IMR-90 (cell line): ENCODE data around the gene TNIP1. TPM values are rescaled to one million over a fixed set of nuclear protein-coding genes. Genes with fewer than 3 reads are reported as not detected.

Experiments used
- ATAC-seq: fragments of 200-7000 bp; cut with Tn5 transposase; 2 replicates; pipeline ENCODE4 v1.9.1; 2020; ENCODE audit warnings: low read depth, mild to moderate bottlenecking, moderate library complexity
- BruUV-seq: library from RNA; stranded (reverse); fragments of 400-500 nt; replicated peaks from 2 replicates; lab custom pipeline; 2021; lab: Mats Ljungman, UMichigan
- CTCF ChIA-PET: fragments of 300-600 bp; formaldehyde crosslinking; extraction: SDS; loops from one replicate; lab custom pipeline; 2021; ENCODE audit warnings: antibody characterized with exemption; lab: Yijun Ruan, JAX
- POLR2A ChIA-PET: fragments of 300-600 bp; sonication (Branson Sonifier 250); formaldehyde crosslinking; loops from one replicate; lab custom pipeline; 2022; ENCODE audit warnings: antibody characterized with exemption; ENCODE audit not compliant: unreplicated experiment; lab: Charles Lee
- DNase-seq: peaks from one replicate; pipeline ENCODE4 v3.0.0; 2013
- H2AFZ ChIP-seq: replicated peaks from 2 replicates; pipeline ENCODE3; 2013; ENCODE audit warnings: low read length, mild to moderate bottlenecking; ENCODE audit not compliant: poor library complexity
- H2AK5ac ChIP-seq: 2 replicates; pipeline ENCODE4 v1.6.1; 2013; ENCODE audit warnings: low read depth, low read length, inconsistent platforms
- H2AK9ac ChIP-seq: replicated peaks from 2 replicates; pipeline ENCODE3; 2013; ENCODE audit warnings: mild to moderate bottlenecking, low read depth, low read length, moderate library complexity; ENCODE audit not compliant: poor library complexity
- H2BK120ac ChIP-seq: 2 replicates; pipeline ENCODE4 v1.6.1; 2013; ENCODE audit warnings: low read depth, low read length, inconsistent platforms
- H2BK15ac ChIP-seq: 3 replicates; pipeline ENCODE4 v1.6.1; 2013; ENCODE audit warnings: low read depth, low read length, inconsistent platforms
- H2BK20ac ChIP-seq: 2 replicates; pipeline ENCODE4 v1.6.1; 2013; ENCODE audit warnings: low read depth, mild to moderate bottlenecking, inconsistent platforms, low read length, moderate library complexity
- H2BK5ac ChIP-seq: 2 replicates; pipeline ENCODE4 v1.6.1; 2013; ENCODE audit warnings: mild to moderate bottlenecking, low read depth, low read length, inconsistent platforms; ENCODE audit not compliant: poor library complexity, severe bottlenecking
- H3K14ac ChIP-seq: replicated peaks from 2 replicates; pipeline ENCODE4 v1.6.1; 2013; ENCODE audit warnings: low read depth, low read length, inconsistent platforms
- H3K18ac ChIP-seq: 2 replicates; pipeline ENCODE4 v1.6.1; 2013; ENCODE audit warnings: low read depth, low read length, control low read depth
- H3K23ac ChIP-seq: 2 replicates; pipeline ENCODE4 v1.6.1; 2013; ENCODE audit warnings: low read depth, low read length, inconsistent platforms
- H3K27ac ChIP-seq: 2 replicates; pipeline ENCODE4 v1.5.1; 2013; ENCODE audit warnings: mild to moderate bottlenecking, control low read depth, low read length; ENCODE audit not compliant: insufficient read depth
- H3K27me3 ChIP-seq: 2 replicates; pipeline ENCODE4 v1.6.1; 2013; ENCODE audit warnings: low read length; ENCODE audit not compliant: control insufficient read depth, insufficient read depth
- H3K36me3 ChIP-seq: 2 replicates; pipeline ENCODE4 v1.6.1; 2013; ENCODE audit warnings: low read length, mixed read lengths; ENCODE audit not compliant: control insufficient read depth, insufficient read depth
- H3K4ac ChIP-seq: 2 replicates; pipeline ENCODE4 v1.6.1; 2013; ENCODE audit warnings: low read depth, low read length, inconsistent platforms
- H3K4me1 ChIP-seq: 2 replicates; pipeline ENCODE4 v1.6.1; 2013; ENCODE audit warnings: low read length, mixed read lengths; ENCODE audit not compliant: control insufficient read depth, insufficient read depth
- H3K4me2 ChIP-seq: 2 replicates; pipeline ENCODE4 v1.6.1; 2013; ENCODE audit warnings: low read depth, mild to moderate bottlenecking, control low read depth, low read length, moderate library complexity
- H3K4me3 ChIP-seq: 2 replicates; pipeline ENCODE4 v1.5.1; 2013; ENCODE audit warnings: low read depth, mild to moderate bottlenecking, control low read depth, low read length, moderate library complexity; ENCODE audit not compliant: insufficient read depth
- H3K56ac ChIP-seq: 2 replicates; pipeline ENCODE4 v1.6.1; 2013; ENCODE audit warnings: low read length, inconsistent platforms; ENCODE audit not compliant: insufficient read depth; ENCODE audit errors: extremely low read depth
- H3K79me1 ChIP-seq, 2 experiments: 2 replicates each; pipeline ENCODE4 v1.6.1; 2013; ENCODE audit warnings: low read length in 2 of 2, inconsistent platforms in 1 of 2, low read depth in 1 of 2
- H3K9ac ChIP-seq: 2 replicates; pipeline ENCODE4 v1.6.1; 2013; ENCODE audit warnings: low read depth, low read length, control low read depth
- H3K9me1 ChIP-seq: 2 replicates; pipeline ENCODE4 v1.6.1; 2013; ENCODE audit warnings: low read length, inconsistent platforms; ENCODE audit not compliant: insufficient read depth
- H3K9me3 ChIP-seq: 2 replicates; pipeline ENCODE4 v1.6.1; 2013; ENCODE audit warnings: low read length; ENCODE audit not compliant: control insufficient read depth, insufficient read depth
- H4K20me1 ChIP-seq: 2 replicates; pipeline ENCODE4 v1.6.1; 2013; ENCODE audit warnings: low read length, inconsistent platforms; ENCODE audit not compliant: insufficient read depth
- H4K5ac ChIP-seq: 2 replicates; pipeline ENCODE4 v1.6.1; 2013; ENCODE audit warnings: mild to moderate bottlenecking, low read depth, low read length, control low read depth
- H4K8ac ChIP-seq, 2 experiments: 2 replicates each; pipeline ENCODE4 v1.6.1; 2013; ENCODE audit warnings: low read depth in 2 of 2, low read length in 2 of 2, control low read depth in 1 of 2, inconsistent platforms in 1 of 2
- H4K91ac ChIP-seq: 2 replicates; pipeline ENCODE4 v1.6.1; 2013; ENCODE audit warnings: low read depth, low read length, inconsistent platforms; ENCODE audit not compliant: insufficient read depth
- BHLHE40 ChIP-seq: fragments of 150-350 bp; IDR thresholded peaks from 2 replicates; pipeline ENCODE4 v1.6.1; 2016; ENCODE audit warnings: mild to moderate bottlenecking, low read depth, low read length
- CEBPB ChIP-seq: IDR thresholded peaks from 2 replicates; pipeline ENCODE4 v1.6.1; 2012; ENCODE audit warnings: low read depth, low read length, improper control_type of control experiment
- CHD1 ChIP-seq: IDR thresholded peaks from 2 replicates; pipeline ENCODE4 v1.6.1; 2012; ENCODE audit warnings: low read depth, low read length, improper control_type of control experiment
- ELK1 ChIP-seq: fragments of 150-350 bp; IDR thresholded peaks from 2 replicates; pipeline ENCODE4 v1.6.1; 2016; ENCODE audit warnings: low read depth, mild to moderate bottlenecking, low read length, moderate library complexity, borderline replicate concordance
- FOS ChIP-seq: fragments of 150-350 bp; IDR thresholded peaks from 2 replicates; pipeline ENCODE4 v1.6.1; 2016; ENCODE audit warnings: low read depth, low read length
- MAFK ChIP-seq: IDR thresholded peaks from 2 replicates; pipeline ENCODE4 v1.6.1; 2012; ENCODE audit warnings: low read depth, low read length, improper control_type of control experiment
- MAZ ChIP-seq: IDR thresholded peaks from 2 replicates; pipeline ENCODE4 v1.6.1; 2012; ENCODE audit warnings: low read depth, mild to moderate bottlenecking, low read length, improper control_type of control experiment, moderate library complexity, borderline replicate concordance
- MXI1 ChIP-seq: IDR thresholded peaks from 2 replicates; pipeline ENCODE4 v1.6.1; 2012; ENCODE audit warnings: low read depth, mild to moderate bottlenecking, low read length, moderate library complexity, borderline replicate concordance
- NFE2L2 ChIP-seq: fragments of 150-350 bp; IDR thresholded peaks from 2 replicates; pipeline ENCODE4 v1.6.1; 2016; ENCODE audit warnings: low read depth, mild to moderate bottlenecking, low read length
- POLR2A ChIP-seq: IDR thresholded peaks from 2 replicates; pipeline ENCODE4 v1.6.1; 2012; ENCODE audit warnings: mild to moderate bottlenecking, low read depth, low read length
- RAD21 ChIP-seq: IDR thresholded peaks from 2 replicates; pipeline ENCODE4 v1.6.1; 2012; ENCODE audit warnings: low read length, improper control_type of control experiment
- RCOR1 ChIP-seq: IDR thresholded peaks from 2 replicates; pipeline ENCODE4 v1.6.1; 2012; ENCODE audit warnings: mild to moderate bottlenecking, low read length, improper control_type of control experiment; ENCODE audit not compliant: insufficient replicate concordance
- RFX5 ChIP-seq: IDR thresholded peaks from 2 replicates; pipeline ENCODE4 v1.8.0; 2012; ENCODE audit warnings: low read depth, mild to moderate bottlenecking, low read length, moderate library complexity
- SMC3 ChIP-seq: fragments of 150-350 bp; IDR thresholded peaks from 2 replicates; pipeline ENCODE4 v1.6.1; 2016; ENCODE audit warnings: low read depth, mild to moderate bottlenecking, antibody characterized with exemption, low read length, moderate library complexity
- USF2 ChIP-seq: fragments of 150-350 bp; IDR thresholded peaks from 2 replicates; pipeline ENCODE4 v1.6.1; 2017; ENCODE audit warnings: mild to moderate bottlenecking, antibody characterized with exemption, low read length, low read depth
- WGBS, 2 experiments: methylation state at CpG; one replicate each; pipeline versions ENCODE4 v1.1.5 to v1.1.7; 2013; ENCODE audit warnings: missing lambda C conversion rate in 2 of 2; ENCODE audit not compliant: insufficient read length in 1 of 2; ENCODE audit errors: extremely low coverage in 2 of 2; 5-methylcytosine and 5-hydroxymethylcytosine counted together
- dilution Hi-C: fragments of 300-500 bp; cut with HindIII; formaldehyde crosslinking; loops from one replicate; pipeline ENCODE4 v1.14.3; 2018; ENCODE audit warnings: low sequenced_read_pairs; ENCODE audit not compliant: unreplicated experiment
- in situ Hi-C: fragments of 300-500 bp; cut with MboI; formaldehyde crosslinking; loops from 3 replicates; pipeline ENCODE4 v1.14.3; 2019; ENCODE audit warnings: low sequenced_read_pairs, inconsistent platforms, mixed read lengths
- intact Hi-C: fragments of 100-400 bp; cut with micrococcal nuclease; formaldehyde crosslinking; loops from 2 replicates; pipeline ENCODE4 v1.10.0; 2022
- polyA plus RNA-seq, 3 experiments: library from polyadenylated mRNA; depleted of rRNA; stranded (reverse); fragments of >200 nt; gene quantifications; 2 replicates each; pipeline ENCODE4 v1.2.3, GENCODE V29; 2012; ENCODE audit warnings: low replicate concordance in 1 of 3
- total RNA-seq: library from RNA; depleted of rRNA; stranded (reverse); fragments of >200 nt; gene quantifications from 2 replicates; pipeline ENCODE4 v1.2.3, GENCODE V29; 2012
- TF ChIP-seq, protein P1 (sequence below): conservative IDR thresholded peaks from 2 replicates; pipeline ENCODE4 v1.5.1; 2012; ENCODE audit warnings: mild to moderate bottlenecking, low read depth, low read length, improper control_type of control experiment

Gene TNIP1
- total and polyA plus RNA-seq, 2 of the 4 experiments (the other 2 are of a cell fraction), result 63.8 to 92.8 TPM

DNA sequence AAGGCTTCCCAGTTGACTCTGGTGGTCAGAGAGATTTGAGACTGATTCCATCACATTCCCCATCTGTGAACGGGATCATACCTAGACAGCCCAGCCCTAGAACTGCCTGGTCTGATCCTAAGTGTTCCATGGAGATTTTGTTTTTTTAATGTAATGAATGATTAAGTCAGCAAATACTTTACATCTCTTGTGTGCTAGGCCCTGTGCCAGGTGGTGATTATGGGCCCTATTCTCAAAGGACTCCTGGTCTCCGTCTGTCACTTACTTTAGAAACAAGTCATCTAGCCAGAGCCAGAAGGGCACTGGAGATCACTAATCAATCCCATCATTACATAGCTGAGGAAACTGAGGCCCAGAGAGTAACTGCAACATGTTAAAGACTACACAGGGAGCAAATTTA is 61.5 kb downstream of the TNIP1 start:
- Histone ChIP-seq H3K4me1 (no peaks in the 10 kb centered on the region), H3K14ac (no peak overlapping the region), H4K20me1 (no peaks in the 10 kb centered on the region), H2BK5ac (no peak overlapping the region), H3K18ac (no peak overlapping the region), H3K36me3 (no peaks in the 10 kb centered on the region), H3K27me3 (no peaks in the 10 kb centered on the region; the same call in 1 of the 2 replicates), H3K4me3 (no peak overlapping the region), H2BK20ac (no peak overlapping the region), H3K9me1 (no peaks in the 10 kb centered on the region), H4K91ac (no peak overlapping the region), H3K4me2 (no peak overlapping the region), H3K9me3 (no peaks in the 10 kb centered on the region), H3K79me1 (no peaks in the 10 kb centered on the region), H2AK9ac (no peak overlapping the region), H2BK120ac (no peak overlapping the region), H2AK5ac (no peak overlapping the region), H2AFZ (no peak overlapping the region), H3K23ac (no peak overlapping the region), H3K27ac (no peak overlapping the region), H3K56ac (no peak overlapping the region), H4K8ac (no peak overlapping the region), H2BK15ac (no peak overlapping the region), H3K9ac (no peak overlapping the region), H3K4ac (no peak overlapping the region), H4K5ac (no peak overlapping the region)
- dilution Hi-C loops (no loop called here), intact Hi-C loops (no loop called here), in situ Hi-C loops (no loop called here)
- ATAC-seq (no peak), DNase-seq (no peak)
- ChIA-PET POLR2A (no interaction called here), CTCF (no interaction called here)
- BruUV-seq, result no TSS peak
- TF ChIP-seq RFX5, result no peak
- no peak for TF ChIP-seq RAD21
- no peak for TF ChIP-seq USF2
- no peak for TF ChIP-seq RCOR1
- no peak for TF ChIP-seq NFE2L2
- TF ChIP-seq SMC3, result no peak
- no peak for TF ChIP-seq CEBPB
- TF ChIP-seq MXI1, result no peak
- TF ChIP-seq MAFK, result no peak
- no peak for TF ChIP-seq POLR2A
- no peak for TF ChIP-seq BHLHE40
- TF ChIP-seq FOS, result no peak
- TF ChIP-seq CHD1, result no peak
- no peak for TF ChIP-seq ELK1
- TF ChIP-seq MAZ, result no peak
- TF ChIP-seq, protein P1, sequence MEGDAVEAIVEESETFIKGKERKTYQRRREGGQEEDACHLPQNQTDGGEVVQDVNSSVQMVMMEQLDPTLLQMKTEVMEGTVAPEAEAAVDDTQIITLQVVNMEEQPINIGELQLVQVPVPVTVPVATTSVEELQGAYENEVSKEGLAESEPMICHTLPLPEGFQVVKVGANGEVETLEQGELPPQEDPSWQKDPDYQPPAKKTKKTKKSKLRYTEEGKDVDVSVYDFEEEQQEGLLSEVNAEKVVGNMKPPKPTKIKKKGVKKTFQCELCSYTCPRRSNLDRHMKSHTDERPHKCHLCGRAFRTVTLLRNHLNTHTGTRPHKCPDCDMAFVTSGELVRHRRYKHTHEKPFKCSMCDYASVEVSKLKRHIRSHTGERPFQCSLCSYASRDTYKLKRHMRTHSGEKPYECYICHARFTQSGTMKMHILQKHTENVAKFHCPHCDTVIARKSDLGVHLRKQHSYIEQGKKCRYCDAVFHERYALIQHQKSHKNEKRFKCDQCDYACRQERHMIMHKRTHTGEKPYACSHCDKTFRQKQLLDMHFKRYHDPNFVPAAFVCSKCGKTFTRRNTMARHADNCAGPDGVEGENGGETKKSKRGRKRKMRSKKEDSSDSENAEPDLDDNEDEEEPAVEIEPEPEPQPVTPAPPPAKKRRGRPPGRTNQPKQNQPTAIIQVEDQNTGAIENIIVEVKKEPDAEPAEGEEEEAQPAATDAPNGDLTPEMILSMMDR, result no peak
- WGBS, 2 experiments, result no CpG with 5 or more reads among the region's 2 CpGs
